Right lobe of liver (tissue), 6 donors: ENCODE measurements around the gene C9orf50. TPM values are rescaled to one million over a fixed set of nuclear protein-coding genes. Genes with fewer than 3 reads are reported as not detected.

Experiments used
- ATAC-seq, 4 donors: fragments of 200-7000 bp; cut with Tn5 transposase; one replicate each; pipeline ENCODE4 v1.9.1; 2020; ENCODE audit warnings: mild to moderate bottlenecking in 4 of 4, moderate library complexity in 4 of 4
- DNase-seq, 3 donors: peaks; one replicate each; pipeline ENCODE4 v3.0.0-alpha.2; 2020
- H3K27ac ChIP-seq, 3 donors: fragments of 200-600 bp; one replicate each; pipeline ENCODE4 v1.8.0; 2022
- H3K27me3 ChIP-seq, 2 donors: fragments of 200-600 bp; one replicate each; pipeline ENCODE4 v1.8.0; 2022
- H3K36me3 ChIP-seq, 4 donors: fragments of 200-600 bp; sonication (generic) in 1 of 4; one replicate each; pipeline versions ENCODE4 v1.5.1 to v1.8.0; 2017 to 2022; ENCODE audit warnings: control low read depth in 1 of 4
- H3K4me1 ChIP-seq, 4 donors: fragments of 200-600 bp; sonication (generic) in 1 of 4; one replicate each; pipeline versions ENCODE4 v1.5.1 to v1.8.0; 2017 to 2022; ENCODE audit warnings: control low read depth in 1 of 4
- H3K4me3 ChIP-seq, 3 donors: fragments of 200-600 bp; one replicate each; pipeline ENCODE4 v1.8.0; 2022
- H3K9me3 ChIP-seq, 4 donors: fragments of 200-600 bp; sonication (generic) in 1 of 4; one replicate each; pipeline versions ENCODE4 v1.5.1 to v1.8.0; 2017 to 2022; ENCODE audit warnings: control low read depth in 1 of 4
- POLR2A ChIP-seq: fragments of 450-650 bp; IDR thresholded peaks from one replicate; pipeline ENCODE4 v1.6.1; 2017; ENCODE audit warnings: antibody characterized with exemption, mild to moderate bottlenecking
- WGBS: methylation state at CpG from one replicate; pipeline ENCODE4 v1.1.6; 2018; ENCODE audit warnings: low coverage, low lambda C conversion rate; ENCODE audit not compliant: insufficient coverage; ENCODE audit errors: missing lambda C conversion rate; 5-methylcytosine and 5-hydroxymethylcytosine counted together
- intact Hi-C, 2 donors: fragments of 100-400 bp; cut with DNase I; formaldehyde crosslinking; loops; one replicate each; pipeline versions ENCODE4 v1.11.2 to v1.14.1; 2022
- total RNA-seq, 6 experiments: library from RNA; depleted of rRNA in 2 of 6; stranded (reverse); fragments of >200 nt in 2 of 6; fragmentation: NEBNext Ultra II Directional in 3 of 6; extraction: Animal tissue kit (Norgen Biotek cat#: 25700) in 3 of 6; gene quantifications; one replicate each; pipeline versions ENCODE4 v1.1.0 to v1.2.4, GENCODE V29; 2016 to 2023
- TF ChIP-seq, protein P1 (sequence below), 4 donors: fragments of 200-600 bp in 3 of 4; fragments of 450-650 bp in 1 of 4; IDR thresholded peaks; one replicate each; pipeline versions ENCODE4 v1.5.1 to v1.8.0; 2016 to 2022; ENCODE audit warnings: antibody characterized with exemption in 4 of 4, mild to moderate bottlenecking in 2 of 4
- donor health status: DM: no; HTN: yes; CAD: no.
- donor health status: DM: no; HTN: no; CAD: no.
- donor health status: DM: no; HTN: no; CAD: no.
- donor health status: DM: no; HTN: yes; CAD: no.
- donor health status: DM: no; HTN: yes; CAD: no.

C9orf50 gene
- total RNA-seq, 6 experiments from 2014 or later: not detected

GRCh38 chr9:129646252-129646651, 25.4 kb upstream of the C9orf50 start:
- H3K36me3 ChIP-seq: no peaks in the 10 kb centered on the region
- no peak for TF ChIP-seq POLR2A
- TF ChIP-seq, protein P1, sequence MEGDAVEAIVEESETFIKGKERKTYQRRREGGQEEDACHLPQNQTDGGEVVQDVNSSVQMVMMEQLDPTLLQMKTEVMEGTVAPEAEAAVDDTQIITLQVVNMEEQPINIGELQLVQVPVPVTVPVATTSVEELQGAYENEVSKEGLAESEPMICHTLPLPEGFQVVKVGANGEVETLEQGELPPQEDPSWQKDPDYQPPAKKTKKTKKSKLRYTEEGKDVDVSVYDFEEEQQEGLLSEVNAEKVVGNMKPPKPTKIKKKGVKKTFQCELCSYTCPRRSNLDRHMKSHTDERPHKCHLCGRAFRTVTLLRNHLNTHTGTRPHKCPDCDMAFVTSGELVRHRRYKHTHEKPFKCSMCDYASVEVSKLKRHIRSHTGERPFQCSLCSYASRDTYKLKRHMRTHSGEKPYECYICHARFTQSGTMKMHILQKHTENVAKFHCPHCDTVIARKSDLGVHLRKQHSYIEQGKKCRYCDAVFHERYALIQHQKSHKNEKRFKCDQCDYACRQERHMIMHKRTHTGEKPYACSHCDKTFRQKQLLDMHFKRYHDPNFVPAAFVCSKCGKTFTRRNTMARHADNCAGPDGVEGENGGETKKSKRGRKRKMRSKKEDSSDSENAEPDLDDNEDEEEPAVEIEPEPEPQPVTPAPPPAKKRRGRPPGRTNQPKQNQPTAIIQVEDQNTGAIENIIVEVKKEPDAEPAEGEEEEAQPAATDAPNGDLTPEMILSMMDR (IDR thresholded peaks at IDR 0.05): no peak
- ATAC-seq (no peak), DNase-seq (no peak)
- no peak overlapping the region for H3K27ac ChIP-seq
- no peaks in the 10 kb centered on the region for H3K27me3 ChIP-seq
- intact Hi-C loops: loop anchor here (10.0 kb wide), 1 partner anchor 139 kb away; no protein-coding TSS in a partner anchor
- WGBS: 63% methylated on average over 6 of the region's 12 CpGs
- peaks cover 0 to 2% (median under 1%) of the 10 kb centered on the region in 4 donors for H3K4me1 ChIP-seq
- H3K4me3 ChIP-seq: no peak overlapping the region
- H3K9me3 ChIP-seq: no peaks in the 10 kb centered on the region

DNA sequence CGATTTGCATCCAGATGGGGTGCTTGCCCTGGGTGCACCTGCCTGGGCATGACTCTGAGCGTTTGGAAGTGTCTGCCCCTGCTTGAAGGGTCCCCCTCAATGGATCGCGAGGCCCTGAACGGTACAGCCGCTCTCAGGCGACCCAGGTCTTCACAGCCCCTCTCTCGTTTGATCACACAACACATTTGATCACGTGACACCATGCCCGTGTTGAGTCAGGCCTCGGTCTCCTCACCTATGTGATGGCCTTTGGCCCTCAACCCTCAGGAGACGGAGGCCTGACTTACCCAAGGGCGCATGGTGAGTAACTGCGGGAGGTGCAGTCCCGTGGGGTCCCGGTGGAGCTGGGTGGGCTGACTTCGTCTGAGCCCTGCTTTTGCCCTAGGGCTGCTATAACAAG, 24.0 kb upstream of the C9orf50 start:
- H3K4me1 ChIP-seq: peaks cover 0 to 15% (median 7%) of the 10 kb centered on the region in 4 donors
- TF ChIP-seq POLR2A: no peak
- TF ChIP-seq, protein P1 (IDR thresholded peaks at IDR 0.05): no peak
- H3K27ac ChIP-seq: no peak overlapping the region
- H3K27me3 ChIP-seq: no peaks in the 10 kb centered on the region
- intact Hi-C loops: loop anchor here (10.0 kb wide), 1 partner anchor 140 kb away; no protein-coding TSS in a partner anchor
- H3K36me3 ChIP-seq: no peaks in the 10 kb centered on the region
- no peak for DNase-seq
- no peaks in the 10 kb centered on the region for H3K9me3 ChIP-seq
- no peak for ATAC-seq
- WGBS: 57% methylated on average over 4 of the region's 17 CpGs
- H3K4me3 ChIP-seq: no peak overlapping the region

DNA sequence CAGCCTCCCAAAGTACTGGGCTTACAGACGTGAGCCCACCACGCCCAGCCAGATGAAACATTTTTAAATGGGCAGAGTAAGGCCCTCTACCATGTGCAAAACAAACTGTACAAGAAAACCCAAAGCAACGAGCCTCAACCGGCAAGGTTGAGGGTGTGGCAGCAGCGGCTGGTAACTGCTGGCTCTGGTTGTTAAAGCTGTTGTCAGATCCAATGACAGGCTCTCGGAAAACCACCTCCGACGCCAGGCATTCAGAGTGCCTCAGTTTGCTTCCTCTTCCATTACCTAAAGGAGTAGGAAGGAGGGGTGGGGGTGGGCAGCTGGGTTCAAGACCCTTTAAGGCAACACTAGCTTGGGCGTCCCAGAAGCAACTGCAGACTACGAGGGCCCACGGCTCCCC, 23.5 kb upstream of the C9orf50 start:
- DNase-seq (no peak), ATAC-seq (no peak)
- Histone ChIP-seq H3K27me3 (no peaks in the 10 kb centered on the region), H3K36me3 (peaks cover 0 to under 1% (median 0%) of the 10 kb centered on the region in 4 donors), H3K4me3 (no peak overlapping the region), H3K4me1 (peaks cover 0 to 17% (median 8%) of the 10 kb centered on the region in 4 donors), H3K9me3 (no peaks in the 10 kb centered on the region), H3K27ac (no peak overlapping the region)
- TF ChIP-seq, protein P1 (IDR thresholded peaks at IDR 0.05): no peak
- no peak for TF ChIP-seq POLR2A
- intact Hi-C loops: loop anchor here (10.0 kb wide), 1 partner anchor 140 kb away; no protein-coding TSS in a partner anchor
- 71% methylated on average over 4 of the region's 11 CpGs for WGBS

- 94% methylated on average over 5 of the region's 10 CpGs for WGBS
- DNase-seq (no peak), ATAC-seq (no peak)
- Histone ChIP-seq H3K4me3 (no peak overlapping the region), H3K4me1 (peaks cover 0 to 17% (median 8%) of the 10 kb centered on the region in 4 donors), H3K9me3 (no peaks in the 10 kb centered on the region), H3K27me3 (no peaks in the 10 kb centered on the region), H3K27ac (no peak overlapping the region), H3K36me3 (peaks cover 0 to 7% (median 0%) of the 10 kb centered on the region in 4 donors)
- TF ChIP-seq POLR2A: no peak
- TF ChIP-seq, protein P1 (IDR thresholded peaks at IDR 0.05): no peak
- intact Hi-C loops: loop anchor here (10.0 kb wide), 1 partner anchor 141 kb away; no protein-coding TSS in a partner anchor
Observed at GRCh38 chr9:129643706-129644105, 22.8 kb upstream of the C9orf50 start.
